AG04449 (cell line): ENCODE results near the gene ATP8B1.

Experiments used
- CTCF ChIA-PET: fragments of 350-600 bp; formaldehyde crosslinking; extraction: SDS; loops from one replicate; lab custom pipeline; 2021; ENCODE audit warnings: antibody characterized with exemption; lab: Yijun Ruan, JAX
- POLR2A ChIA-PET: fragments of 400-600, 350-600 bp; formaldehyde crosslinking; extraction: SDS; loops from one replicate; lab custom pipeline; 2020; ENCODE audit warnings: antibody characterized with exemption, inconsistent platforms; lab: Yijun Ruan, JAX
- DNase-seq: peaks from one replicate; pipeline ENCODE4 v3.0.0-alpha.2; 2010; ENCODE audit warnings: low read depth, low spot score
- H3K4me3 ChIP-seq: 2 replicates; pipeline ENCODE4 v1.5.1; 2011; ENCODE audit warnings: low read depth, mild to moderate bottlenecking, control low read depth, low read length
- CTCF ChIP-seq: IDR thresholded peaks from one replicate; pipeline ENCODE4 v1.5.1; 2011; ENCODE audit warnings: mild to moderate bottlenecking, moderate library complexity, low read length, control low read depth, inconsistent platforms; ENCODE audit not compliant: insufficient read depth; ENCODE audit errors: missing control alignments

Gene ATP8B1

GRCh38 chr18:57762686-57763085 lies 40.4 kb downstream of the ATP8B1 start:
- ChIA-PET POLR2A (no interaction called here), CTCF (no interaction called here)
- TF ChIP-seq CTCF = no peak
- H3K4me3 ChIP-seq = no peak overlapping the region
- no peak for DNase-seq

GRCh38 chr18:57759650-57760049 lies 43.5 kb downstream of the ATP8B1 start:
- DNase-seq = no peak
- no peak overlapping the region for H3K4me3 ChIP-seq
- POLR2A ChIA-PET = no interaction called here
- CTCF ChIA-PET = no interaction called here
- TF ChIP-seq CTCF = no peak

- no peak overlapping the region for H3K4me3 ChIP-seq
- CTCF ChIA-PET = interaction anchor here (0.8 kb wide), 1 partner anchor 26 kb away, joined by 3 read pairs; no protein-coding TSS in a partner anchor
- no peak for DNase-seq
- no peak for TF ChIP-seq CTCF
- POLR2A ChIA-PET = no interaction called here
Measured at GRCh38 chr18:57755473-57756067, 47.5 kb downstream of the ATP8B1 start.

GRCh38 chr18:57754577-57755338 lies 48.4 kb downstream of the ATP8B1 start:
- POLR2A ChIA-PET = no interaction called here
- no peak overlapping the region for H3K4me3 ChIP-seq
- no peak for DNase-seq
- CTCF ChIA-PET = no interaction called here
- no peak for TF ChIP-seq CTCF

- DNase-seq = no peak
- no peak overlapping the region for H3K4me3 ChIP-seq
- POLR2A ChIA-PET = interaction anchor here (0.6 kb wide), 1 partner anchor 8 kb away, joined by 3 read pairs; no protein-coding TSS in a partner anchor
- TF ChIP-seq CTCF = no peak
- CTCF ChIA-PET = interaction anchor here (1.3 kb wide), 1 partner anchor 10 kb away, joined by 3 read pairs; no protein-coding TSS in a partner anchor
Measured at GRCh38 chr18:57753063-57753462, 50.1 kb downstream of the ATP8B1 start.

GRCh38 chr18:57749604-57749970 lies 53.5 kb downstream of the ATP8B1 start:
- TF ChIP-seq CTCF = no peak
- no peak overlapping the region for H3K4me3 ChIP-seq
- no peak for DNase-seq
- ChIA-PET CTCF (interaction anchor here (1.0 kb wide), 1 partner anchor 20 kb away, joined by 3 read pairs; no protein-coding TSS in a partner anchor), POLR2A (no interaction called here)
